Prostate gland (tissue), 2 donors: ENCODE results near the gene ARHGAP5.

Experiments used
- CTCF ChIP-seq, 4 experiments: fragments of 200-600 bp in 2 of 4; fragments of 450-650 bp in 2 of 4; sonication (generic) in 2 of 4; IDR thresholded peaks; 1 replicate in 3 of 4; 2 replicates in 1 of 4; pipeline ENCODE4 v1.5.1; 2016 to 2019; ENCODE audit warnings: antibody characterized with exemption in 4 of 4, mild to moderate bottlenecking in 2 of 4, moderate library complexity in 2 of 4
- POLR2A ChIP-seq: fragments of 450-650 bp; IDR thresholded peaks from one replicate; pipeline ENCODE4 v1.6.1; 2016; ENCODE audit warnings: antibody characterized with exemption, mild to moderate bottlenecking
- POLR2AphosphoS5 ChIP-seq: sonication (generic); formaldehyde crosslinking; IDR thresholded peaks from one replicate; pipeline ENCODE4 v1.6.1; 2017; ENCODE audit warnings: antibody characterized with exemption

DNA sequence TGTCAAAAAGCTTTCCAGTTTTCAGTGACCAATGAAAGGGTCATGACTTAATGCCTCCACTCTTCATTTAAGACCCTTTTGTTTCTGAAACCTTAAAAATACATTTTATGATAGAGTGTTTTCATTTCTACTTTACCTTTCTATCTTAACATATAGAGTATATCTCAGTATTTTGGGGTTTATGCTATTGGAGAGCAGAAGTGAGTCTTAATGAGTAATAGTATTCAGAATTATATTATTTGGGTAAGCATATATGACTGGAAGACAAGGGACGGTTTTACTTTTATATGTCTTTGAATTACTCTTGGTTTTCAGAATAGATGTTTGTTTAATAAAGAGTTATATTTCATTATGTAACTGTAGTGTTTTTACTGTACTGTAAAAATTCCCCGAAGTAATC, 10.8 kb downstream of the ARHGAP5 start:
- TF ChIP-seq CTCF (IDR thresholded peaks at IDR 0.05) (no peak), POLR2AphosphoS5 (no peak), POLR2A (no peak)
